AG04450 (cell line): ENCODE data around the gene MEOX2. TPM values are rescaled to one million over a fixed set of nuclear protein-coding genes. Genes with fewer than 3 reads are reported as not detected.

Experiments used
- CTCF ChIA-PET: fragments of 300-600, 350-600 bp; formaldehyde crosslinking; extraction: SDS; loops from one replicate; lab custom pipeline; 2022; ENCODE audit warnings: antibody characterized with exemption, inconsistent platforms; lab: Charles Lee
- POLR2A ChIA-PET: fragments of 350-600 bp; formaldehyde crosslinking; extraction: SDS; loops from one replicate; lab custom pipeline; 2021; ENCODE audit warnings: antibody characterized with exemption, inconsistent platforms; lab: Yijun Ruan, JAX
- DNase-seq: peaks from one replicate; pipeline ENCODE4 v3.0.0-alpha.2; 2011; ENCODE audit warnings: low read depth, low spot score
- H3K27ac ChIP-seq: one replicate; pipeline ENCODE4 v1.5.1; 2012; ENCODE audit warnings: low read depth, low read length, control low read depth
- H3K27me3 ChIP-seq: one replicate; pipeline ENCODE4 v1.6.0; 2012; ENCODE audit warnings: low read length; ENCODE audit not compliant: control insufficient read depth, insufficient read depth
- H3K4me3 ChIP-seq: 2 replicates; pipeline ENCODE4 v1.5.1; 2011; ENCODE audit warnings: mild to moderate bottlenecking, low read depth, low read length, control low read depth
- H3K9me3 ChIP-seq: 2 replicates; pipeline ENCODE4 v1.5.1; 2012; ENCODE audit warnings: low read length; ENCODE audit not compliant: control insufficient read depth, insufficient read depth
- polyA plus RNA-seq: library from polyadenylated mRNA; depleted of rRNA; stranded (reverse); fragments of >200 nt; gene quantifications from 2 replicates; pipeline ENCODE4 v1.2.3, GENCODE V29; 2011
- TF ChIP-seq, protein P1 (sequence below): IDR thresholded peaks from 2 replicates; pipeline ENCODE4 v1.5.1; 2011; ENCODE audit warnings: low read depth, low read length, control low read depth, inconsistent platforms

Gene MEOX2
- polyA plus RNA-seq, 1 experiment: not detected

DNA sequence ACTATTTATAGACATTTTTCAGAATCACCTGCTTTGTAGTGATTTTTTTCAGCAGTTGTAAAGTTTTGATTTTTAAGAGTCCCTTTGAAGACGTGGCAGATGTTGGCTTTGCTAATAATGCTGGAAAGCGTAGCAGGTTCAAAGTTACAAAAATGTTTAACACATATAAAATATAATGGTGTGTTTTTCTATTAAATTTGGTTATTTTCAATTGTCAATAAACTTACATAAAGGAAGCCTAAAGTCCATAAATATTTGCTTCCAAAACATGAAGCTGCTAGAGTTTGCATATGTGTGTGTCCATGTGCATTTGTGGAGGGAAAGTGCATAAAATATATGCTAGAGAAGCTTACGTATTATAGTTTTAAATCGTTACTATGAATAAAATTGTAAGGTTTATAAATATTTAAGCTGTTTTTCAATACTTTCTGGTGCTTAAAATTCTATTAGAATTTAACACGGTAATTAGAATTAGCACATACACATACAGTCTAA, 3.7 kb downstream of the MEOX2 start:
- TF ChIP-seq, protein P1, sequence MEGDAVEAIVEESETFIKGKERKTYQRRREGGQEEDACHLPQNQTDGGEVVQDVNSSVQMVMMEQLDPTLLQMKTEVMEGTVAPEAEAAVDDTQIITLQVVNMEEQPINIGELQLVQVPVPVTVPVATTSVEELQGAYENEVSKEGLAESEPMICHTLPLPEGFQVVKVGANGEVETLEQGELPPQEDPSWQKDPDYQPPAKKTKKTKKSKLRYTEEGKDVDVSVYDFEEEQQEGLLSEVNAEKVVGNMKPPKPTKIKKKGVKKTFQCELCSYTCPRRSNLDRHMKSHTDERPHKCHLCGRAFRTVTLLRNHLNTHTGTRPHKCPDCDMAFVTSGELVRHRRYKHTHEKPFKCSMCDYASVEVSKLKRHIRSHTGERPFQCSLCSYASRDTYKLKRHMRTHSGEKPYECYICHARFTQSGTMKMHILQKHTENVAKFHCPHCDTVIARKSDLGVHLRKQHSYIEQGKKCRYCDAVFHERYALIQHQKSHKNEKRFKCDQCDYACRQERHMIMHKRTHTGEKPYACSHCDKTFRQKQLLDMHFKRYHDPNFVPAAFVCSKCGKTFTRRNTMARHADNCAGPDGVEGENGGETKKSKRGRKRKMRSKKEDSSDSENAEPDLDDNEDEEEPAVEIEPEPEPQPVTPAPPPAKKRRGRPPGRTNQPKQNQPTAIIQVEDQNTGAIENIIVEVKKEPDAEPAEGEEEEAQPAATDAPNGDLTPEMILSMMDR: no peak
- Histone ChIP-seq H3K9me3 (0 out of 2 replicates have a peak, but pooled peaks cover 2% of the 10 kb centered on the region), H3K27ac (no peak overlapping the region), H3K27me3 (peaks cover 24% of the 10 kb centered on the region), H3K4me3 (no peak overlapping the region)
- no peak for DNase-seq
- POLR2A ChIA-PET: no interaction called here
- CTCF ChIA-PET: interaction anchor here (0.8 to 3.0 kb wide), 2 partner anchors 38 to 389 kb away, joined by 3 to 12 read pairs; no protein-coding TSS in a partner anchor

DNA sequence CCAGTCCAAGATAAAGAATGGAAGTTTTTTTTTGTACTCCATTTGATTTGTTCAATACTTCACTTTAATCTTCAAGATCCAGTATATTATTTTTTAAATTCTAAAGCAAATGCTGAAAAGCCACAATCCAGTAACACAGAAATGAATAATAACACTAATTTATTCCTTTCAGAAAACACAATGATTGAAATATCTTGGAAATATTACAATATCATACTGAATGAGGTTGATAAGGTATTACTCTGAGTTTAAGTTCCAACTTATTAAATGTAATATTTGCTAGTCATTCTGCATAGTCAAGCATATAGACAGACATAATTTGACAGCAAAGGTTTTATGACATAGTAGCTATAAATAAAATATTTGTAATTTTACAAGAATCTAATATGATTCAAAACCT, 4.4 kb downstream of the MEOX2 start:
- no peak for DNase-seq
- Histone ChIP-seq H3K9me3 (0 out of 2 replicates have a peak, but pooled peaks cover 2% of the 10 kb centered on the region), H3K27ac (no peak overlapping the region), H3K4me3 (no peak overlapping the region), H3K27me3 (peaks cover 17% of the 10 kb centered on the region)
- TF ChIP-seq, protein P1: no peak
- ChIA-PET POLR2A (no interaction called here), CTCF (no interaction called here)

DNA sequence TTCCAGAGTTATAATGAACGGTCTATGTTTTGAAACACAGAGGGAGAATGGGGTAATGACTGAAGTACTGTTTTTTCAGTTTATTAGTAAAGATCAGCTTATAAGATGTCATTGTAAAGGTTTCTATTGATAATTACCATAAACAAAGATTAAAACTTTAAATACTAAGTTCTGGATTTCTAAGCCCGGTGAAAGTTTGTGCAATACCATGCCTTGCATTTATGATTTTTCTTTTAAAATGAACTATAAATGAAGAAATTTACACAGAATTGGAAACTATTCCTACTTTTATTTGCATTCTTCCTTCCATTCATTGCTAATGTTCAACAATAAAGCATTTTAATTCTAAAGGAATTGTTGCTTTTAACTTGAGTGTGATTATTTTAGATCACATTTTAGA, 4.9 kb downstream of the MEOX2 start:
- TF ChIP-seq, protein P1: no peak
- CTCF ChIA-PET: interaction anchor here (1.0 kb wide), 1 partner anchor 39 kb away, joined by 3 read pairs; no protein-coding TSS in a partner anchor
- POLR2A ChIA-PET: no interaction called here
- Histone ChIP-seq H3K27ac (no peak overlapping the region), H3K4me3 (no peak overlapping the region), H3K27me3 (peaks cover 13% of the 10 kb centered on the region), H3K9me3 (0 out of 2 replicates have a peak, but pooled peaks cover 2% of the 10 kb centered on the region)
- no peak for DNase-seq

DNA sequence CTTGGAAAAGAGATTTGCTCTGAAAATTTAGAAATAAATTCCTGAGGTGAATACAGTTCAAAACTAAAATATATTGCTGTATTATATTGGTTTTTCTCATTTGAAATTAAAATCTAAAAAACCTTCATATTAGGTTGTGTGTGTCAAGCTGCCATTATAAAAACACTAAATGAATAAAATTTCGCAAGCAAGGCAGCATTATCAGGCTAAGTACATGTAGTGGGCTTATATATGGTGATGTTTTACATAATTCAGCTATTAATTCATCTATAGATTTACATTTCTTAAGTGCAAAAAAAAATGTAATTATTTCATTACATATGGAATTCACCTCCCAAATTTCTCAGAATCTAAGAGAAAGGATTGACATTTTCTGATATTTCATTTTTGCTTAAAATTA, 5.3 kb downstream of the MEOX2 start:
- H3K9me3 ChIP-seq: 0 out of 2 replicates have a peak, but pooled peaks cover 2% of the 10 kb centered on the region
- CTCF ChIA-PET: interaction anchor here (1.0 kb wide), 1 partner anchor 40 kb away, joined by 3 read pairs; no protein-coding TSS in a partner anchor
- no peak overlapping the region for H3K4me3 ChIP-seq
- no peak for DNase-seq
- H3K27me3 ChIP-seq: peaks cover 13% of the 10 kb centered on the region
- TF ChIP-seq, protein P1: no peak
- no peak overlapping the region for H3K27ac ChIP-seq
- POLR2A ChIA-PET: no interaction called here

DNA sequence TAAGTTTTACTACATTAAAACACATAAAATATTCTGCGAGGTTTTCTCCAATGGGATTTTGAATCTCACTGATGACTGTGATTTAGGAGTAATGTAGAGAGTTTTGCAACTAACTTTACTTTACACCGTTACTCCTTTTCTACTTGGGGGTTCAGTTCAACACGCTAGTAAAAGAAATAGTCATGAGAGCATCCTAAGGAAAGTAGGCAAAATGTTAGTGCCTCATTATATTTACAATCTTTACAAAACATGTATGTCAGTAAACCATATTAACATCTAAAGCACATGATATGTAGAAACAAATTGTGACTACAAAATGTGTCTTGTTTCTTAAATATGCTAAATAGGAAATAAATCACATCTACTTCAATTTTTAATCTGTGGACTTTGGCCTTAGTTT, 6.0 kb downstream of the MEOX2 start:
- DNase-seq: no peak
- POLR2A ChIA-PET: no interaction called here
- Histone ChIP-seq H3K4me3 (no peak overlapping the region), H3K27ac (no peak overlapping the region), H3K27me3 (peaks cover 6% of the 10 kb centered on the region), H3K9me3 (no peaks in the 10 kb centered on the region)
- CTCF ChIA-PET: interaction anchor here (1.0 kb wide), 1 partner anchor 40 kb away, joined by 3 read pairs; no protein-coding TSS in a partner anchor
- TF ChIP-seq, protein P1: no peak
